GM12874 (cell line): ENCODE results near the gene RASL10A.

Experiments
- TF ChIP-seq, protein P1 (sequence below): IDR thresholded peaks from 2 replicates; pipeline ENCODE4 v1.5.1; 2011; ENCODE audit warnings: low read depth, mild to moderate bottlenecking, control low read depth, low read length, moderate library complexity; ENCODE audit not compliant: insufficient read depth

Gene RASL10A

GRCh38 chr22:29313576-29314466 is 1.7 kb downstream of the RASL10A start:
- TF ChIP-seq, protein P1, sequence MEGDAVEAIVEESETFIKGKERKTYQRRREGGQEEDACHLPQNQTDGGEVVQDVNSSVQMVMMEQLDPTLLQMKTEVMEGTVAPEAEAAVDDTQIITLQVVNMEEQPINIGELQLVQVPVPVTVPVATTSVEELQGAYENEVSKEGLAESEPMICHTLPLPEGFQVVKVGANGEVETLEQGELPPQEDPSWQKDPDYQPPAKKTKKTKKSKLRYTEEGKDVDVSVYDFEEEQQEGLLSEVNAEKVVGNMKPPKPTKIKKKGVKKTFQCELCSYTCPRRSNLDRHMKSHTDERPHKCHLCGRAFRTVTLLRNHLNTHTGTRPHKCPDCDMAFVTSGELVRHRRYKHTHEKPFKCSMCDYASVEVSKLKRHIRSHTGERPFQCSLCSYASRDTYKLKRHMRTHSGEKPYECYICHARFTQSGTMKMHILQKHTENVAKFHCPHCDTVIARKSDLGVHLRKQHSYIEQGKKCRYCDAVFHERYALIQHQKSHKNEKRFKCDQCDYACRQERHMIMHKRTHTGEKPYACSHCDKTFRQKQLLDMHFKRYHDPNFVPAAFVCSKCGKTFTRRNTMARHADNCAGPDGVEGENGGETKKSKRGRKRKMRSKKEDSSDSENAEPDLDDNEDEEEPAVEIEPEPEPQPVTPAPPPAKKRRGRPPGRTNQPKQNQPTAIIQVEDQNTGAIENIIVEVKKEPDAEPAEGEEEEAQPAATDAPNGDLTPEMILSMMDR: no peak

GRCh38 chr22:29313126-29313575 is 2.3 kb downstream of the RASL10A start:
- TF ChIP-seq, protein P1: peak; percentile 76

DNA sequence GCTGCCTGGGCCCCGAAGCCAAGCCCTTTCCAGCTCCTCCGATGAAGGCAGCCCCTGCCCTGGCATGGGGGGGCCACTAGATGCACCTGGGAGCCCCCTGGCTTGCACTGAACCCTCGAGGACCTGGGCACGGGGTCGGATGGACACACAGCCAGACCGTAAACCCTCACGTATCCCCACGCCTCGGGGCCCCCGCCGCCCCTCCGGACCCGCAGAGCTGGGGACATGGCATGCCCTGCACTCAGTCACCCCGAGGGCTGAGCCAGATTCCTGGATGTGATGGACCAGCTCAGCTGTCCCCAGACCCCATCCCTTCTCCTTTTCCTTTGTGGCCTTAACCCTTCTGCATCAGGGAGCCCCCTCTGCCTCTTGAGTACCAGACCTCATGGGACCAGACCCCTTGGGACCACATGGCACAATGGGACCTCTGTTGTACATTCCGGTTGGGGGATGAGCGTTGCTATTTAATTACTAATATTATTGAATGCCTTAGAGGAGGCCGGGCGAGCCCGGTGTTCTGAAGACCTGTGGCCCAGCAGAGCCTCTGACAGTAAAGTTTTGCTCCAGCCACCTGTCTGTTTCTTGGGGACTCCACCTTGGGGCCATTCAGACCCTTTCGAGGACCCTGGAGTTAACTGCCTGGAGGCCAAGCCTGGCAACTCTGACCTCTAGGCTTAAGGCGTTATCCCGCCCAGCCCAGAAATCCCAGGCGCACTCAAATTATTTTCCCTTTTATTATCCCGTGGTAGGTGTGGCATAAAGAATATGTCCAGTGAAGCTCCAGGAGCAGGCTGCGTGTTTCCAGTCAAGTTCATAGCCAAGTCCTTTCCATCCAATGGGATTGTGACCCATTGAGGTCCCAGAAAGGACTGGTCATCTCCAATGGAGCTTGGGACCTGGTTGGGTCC is 3.0 kb downstream of the RASL10A start:
- TF ChIP-seq, protein P1: no peak

GRCh38 chr22:29311464-29312217 is 3.9 kb downstream of the RASL10A start:
- TF ChIP-seq, protein P1: no peak

- TF ChIP-seq, protein P1: no peak
These were observed 4.6 kb downstream of the RASL10A start for GRCh38 chr22:29310863-29311339.

- TF ChIP-seq, protein P1: no peak
These were observed 5.2 kb downstream of the RASL10A start for GRCh38 chr22:29310065-29310862.
